ENCODE results near the gene VASH2.
"Not testable (repeated sequence)": the region's sequence is repeated elsewhere in the genome, so short reads cannot be mapped to it uniquely, and the experiment has no call there.

Gene VASH2

DNA sequence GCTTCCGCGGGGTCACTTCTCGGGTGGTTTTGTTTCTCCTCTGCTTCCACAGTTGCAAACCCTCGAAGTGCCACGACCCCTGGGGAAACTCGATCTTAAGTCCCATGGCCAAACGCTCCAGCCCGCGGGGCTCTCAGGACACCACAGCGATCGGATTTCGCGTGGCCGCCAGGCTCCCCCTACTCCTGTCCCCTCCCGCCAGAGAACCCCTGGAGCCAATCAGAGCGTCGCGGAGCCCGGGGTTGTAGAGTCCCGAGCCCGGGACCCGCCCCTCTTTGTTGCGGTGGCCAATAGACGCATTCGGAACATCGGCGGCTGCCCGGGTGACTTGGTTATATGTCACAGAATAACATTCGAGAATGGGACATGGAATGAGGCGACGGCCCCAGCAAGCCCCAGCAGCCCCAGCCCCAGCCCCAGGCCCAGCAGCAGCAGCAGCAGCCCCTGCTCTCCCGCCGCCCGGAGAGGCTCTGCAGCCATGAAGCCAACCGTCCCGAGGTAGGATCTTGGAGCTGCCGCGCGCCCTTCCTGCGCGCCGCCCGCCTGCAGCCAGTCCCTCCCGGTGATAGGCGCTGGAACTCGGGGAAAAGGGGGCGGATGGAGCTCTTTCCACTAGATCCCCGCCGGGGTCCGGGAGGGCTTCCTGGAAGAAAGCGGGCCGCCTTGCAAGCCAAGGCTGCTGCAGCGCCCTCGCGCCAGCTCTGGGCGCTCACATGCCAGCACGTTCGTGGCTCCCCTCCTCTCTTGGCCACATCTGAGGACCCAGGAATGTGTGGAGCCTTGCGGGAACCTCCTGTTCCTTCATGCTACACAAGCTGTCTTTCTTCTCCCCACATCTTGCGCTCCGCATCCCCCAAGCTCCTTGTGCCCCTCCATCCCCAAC, at the start of gene VASH2:
Gene VASH2 (plus strand): TSS at position 299 of the 883 bp plus-strand sequence. CDS start 1,002 bp downstream, outside the sequence.
- peak; percentile 64 for DNase-seq (ENCODE audit: low spot score)

DNA sequence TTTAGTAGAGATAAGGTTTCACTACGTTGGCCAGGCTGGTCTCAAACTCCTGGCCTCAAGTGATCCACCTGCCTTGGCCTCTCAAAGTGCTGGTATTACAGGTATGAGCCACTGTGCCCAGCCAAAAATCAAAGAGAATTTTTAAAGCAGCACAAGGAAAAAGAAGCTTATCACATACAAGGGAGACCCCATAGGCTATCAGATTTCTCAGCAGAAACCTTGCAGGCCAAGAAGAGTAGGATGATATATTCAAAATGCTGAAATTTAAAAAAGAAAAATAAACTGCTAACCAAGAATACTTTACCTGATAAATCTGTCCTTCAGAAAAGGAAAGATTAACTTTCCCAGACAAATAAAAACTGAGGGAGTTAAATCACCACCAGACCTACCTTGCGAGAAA, 49.1 kb upstream of the VASH2 start:
- DNase-seq (ENCODE audit: low spot score) = no peak

DNA sequence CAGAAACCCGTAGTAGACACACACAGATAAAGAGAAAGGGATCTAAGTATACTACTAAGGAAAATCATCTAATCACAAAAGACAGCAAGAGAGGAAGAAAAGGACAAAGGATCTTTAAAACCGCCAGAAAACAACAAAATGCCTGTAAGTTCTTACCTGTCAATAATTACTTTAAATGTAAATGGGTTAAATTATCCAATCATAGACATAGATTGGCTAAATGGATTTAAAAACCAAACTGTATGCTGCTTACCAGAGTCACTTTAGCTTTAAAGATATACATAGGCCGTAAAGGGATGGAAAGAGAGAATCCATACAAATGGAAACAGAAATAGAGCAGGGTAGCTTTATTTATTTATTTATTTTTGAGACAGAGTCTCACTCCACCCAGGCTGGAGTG, 48.3 kb upstream of the VASH2 start:
- no peak for DNase-seq (ENCODE audit: low spot score)

DNA sequence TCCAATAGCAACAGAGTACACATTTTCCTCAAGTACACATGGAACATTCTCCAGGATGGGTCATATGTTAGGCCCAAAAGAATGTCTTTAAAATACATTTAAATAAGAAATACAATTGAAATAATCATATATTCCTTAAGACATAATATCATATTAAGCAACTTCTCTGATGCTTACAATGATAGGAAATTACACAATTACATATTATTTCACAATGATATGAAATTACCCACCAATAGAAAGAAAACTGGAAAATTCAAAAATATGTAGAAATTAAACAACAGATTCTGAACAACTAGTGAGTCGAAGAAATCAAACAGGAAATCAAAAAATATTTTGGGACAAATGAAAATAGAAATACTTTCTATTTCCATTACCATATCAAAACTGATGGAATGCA, 46.7 kb upstream of the VASH2 start:
- DNase-seq (ENCODE audit: low spot score) = no peak

DNA sequence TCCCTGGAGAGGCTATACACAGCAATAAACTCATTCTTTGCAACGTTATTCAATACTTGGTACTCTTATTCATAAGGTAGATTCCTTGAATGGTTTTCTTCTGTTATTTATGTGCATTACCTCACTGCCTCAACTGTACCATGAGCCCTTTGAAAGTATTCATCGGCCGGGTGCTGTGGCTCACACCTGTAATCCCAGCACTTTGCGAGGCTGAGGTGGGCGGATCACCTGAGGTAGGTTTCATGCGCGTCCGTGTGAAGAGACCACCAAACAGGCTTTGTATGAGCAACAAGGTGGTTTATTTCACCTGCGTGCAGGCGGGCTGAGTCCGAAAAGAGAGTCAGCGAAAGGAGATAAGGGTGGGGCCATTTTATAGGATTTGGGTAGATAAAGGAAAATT, 42.3 kb upstream of the VASH2 start:
- not testable (repeated sequence) for DNase-seq (ENCODE audit: low spot score)

DNA sequence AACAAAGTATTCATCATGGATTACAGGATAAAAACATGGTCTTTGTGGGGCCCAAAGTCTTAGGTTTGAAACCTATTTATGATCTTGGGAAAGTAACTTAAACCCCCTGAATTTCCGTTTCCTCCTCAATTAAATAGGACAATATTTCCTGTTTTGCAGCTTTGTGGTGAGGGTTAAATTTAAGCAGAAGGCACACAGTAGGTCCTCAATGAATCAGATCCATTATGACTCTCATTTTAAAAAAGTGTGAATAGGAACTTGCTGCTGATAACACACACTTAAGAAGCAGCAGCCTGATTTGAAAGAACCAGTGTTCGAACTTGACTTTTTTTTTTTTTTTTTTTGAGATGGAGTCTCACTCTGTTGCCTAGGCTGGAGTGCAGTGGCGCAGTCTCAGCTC, 41.4 kb upstream of the VASH2 start:
- DNase-seq (ENCODE audit: low spot score) = no peak

DNA sequence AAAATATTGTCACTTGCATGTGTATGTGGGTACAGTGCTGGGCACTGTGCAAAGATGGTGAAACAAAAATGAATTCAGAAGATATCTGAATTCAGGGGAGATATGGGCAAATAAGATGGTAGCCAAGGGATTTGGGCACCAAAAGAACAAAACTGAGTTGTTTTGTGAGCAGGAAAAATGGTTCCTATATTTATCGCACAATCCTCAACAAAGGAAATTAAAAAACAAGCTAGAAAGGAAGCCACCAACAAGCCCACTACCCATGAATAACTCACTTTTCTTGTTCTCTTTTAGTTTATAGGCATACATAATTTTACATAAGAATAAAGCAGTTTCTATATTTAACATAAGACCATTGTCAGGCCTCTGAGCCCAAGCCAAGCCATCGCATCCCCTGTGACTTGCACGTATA, 40.7 kb upstream of the VASH2 start:
- no peak for DNase-seq (ENCODE audit: low spot score)

DNA sequence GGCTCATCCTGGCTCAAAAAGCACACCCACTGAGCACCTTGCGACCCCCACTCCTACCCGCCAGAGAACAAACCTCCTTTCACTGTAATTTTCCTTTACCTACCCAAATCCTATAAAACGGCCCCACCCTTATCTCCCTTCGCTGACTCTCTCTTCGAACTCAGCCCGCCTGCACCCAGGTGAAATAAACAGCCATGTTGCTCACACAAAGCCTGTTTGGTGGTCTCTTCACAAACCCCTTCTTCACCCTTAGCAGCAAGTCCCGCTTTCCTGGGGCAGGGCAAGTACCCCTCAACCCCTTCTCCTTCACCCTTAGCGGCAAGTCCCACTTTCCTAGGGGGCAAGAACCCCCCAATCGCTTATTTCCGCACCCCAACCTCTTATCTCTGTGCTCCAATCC, 40.1 kb upstream of the VASH2 start:
- not testable (repeated sequence) for DNase-seq (ENCODE audit: low spot score)

DNA sequence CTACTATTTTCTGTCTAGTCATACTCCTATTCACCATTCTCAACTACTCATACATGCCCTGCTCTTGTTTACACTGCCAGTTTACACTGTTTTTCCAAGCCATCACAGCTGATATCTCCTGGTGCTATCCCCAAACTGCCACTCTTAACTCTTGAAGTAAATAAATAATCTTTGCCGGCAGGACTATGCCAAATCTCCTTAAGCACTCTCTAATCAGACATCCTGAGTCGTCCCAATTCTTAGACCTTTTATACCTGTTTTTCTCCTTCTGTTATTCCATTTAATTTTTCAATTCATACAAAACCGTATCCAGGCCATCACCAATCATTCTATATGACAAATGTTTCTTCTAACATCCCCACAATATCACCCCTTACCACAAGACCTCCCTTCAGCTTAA, 36.7 kb upstream of the VASH2 start:
- DNase-seq (ENCODE audit: low spot score) = not testable (repeated sequence)

DNA sequence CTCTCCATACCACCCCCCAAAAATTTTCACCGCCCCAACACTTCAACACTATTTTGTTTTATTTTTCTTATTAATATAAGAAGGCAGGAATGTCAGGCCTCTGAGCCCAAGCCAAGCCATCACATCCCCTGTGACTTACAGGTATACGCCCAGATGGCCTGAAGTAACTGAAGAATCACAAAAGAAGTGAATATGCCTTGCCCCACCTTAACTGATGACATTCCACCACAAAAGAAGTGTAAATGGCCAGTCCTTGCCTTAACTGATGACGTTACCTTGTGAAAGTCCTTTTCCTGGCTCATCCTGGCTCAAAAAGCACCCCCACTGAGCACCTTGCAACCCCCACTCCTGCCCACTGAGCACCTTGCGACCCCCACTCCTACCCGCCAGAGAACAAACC, 36.2 kb upstream of the VASH2 start:
- not testable (repeated sequence) for DNase-seq (ENCODE audit: low spot score)

DNA sequence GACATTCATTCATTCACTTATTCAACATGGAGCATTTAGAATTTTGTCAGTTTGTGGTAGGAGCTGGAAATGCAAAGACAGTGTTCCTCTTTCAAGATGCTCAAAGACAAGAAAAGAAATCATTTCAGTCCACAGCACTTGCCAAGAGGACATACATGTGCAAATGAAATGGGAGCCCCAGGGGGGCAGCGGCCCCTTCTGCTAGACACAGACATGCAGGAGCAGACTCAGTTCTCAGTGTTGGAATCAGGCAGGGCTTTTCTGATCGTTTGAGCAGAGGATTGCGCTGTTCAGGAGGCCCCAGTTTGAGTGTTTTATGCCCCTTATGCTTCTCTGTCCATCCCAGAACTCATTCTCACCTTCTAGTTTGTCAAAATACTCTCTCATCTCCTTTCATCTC, 35.6 kb upstream of the VASH2 start:
- no peak for DNase-seq (ENCODE audit: low spot score)

DNA sequence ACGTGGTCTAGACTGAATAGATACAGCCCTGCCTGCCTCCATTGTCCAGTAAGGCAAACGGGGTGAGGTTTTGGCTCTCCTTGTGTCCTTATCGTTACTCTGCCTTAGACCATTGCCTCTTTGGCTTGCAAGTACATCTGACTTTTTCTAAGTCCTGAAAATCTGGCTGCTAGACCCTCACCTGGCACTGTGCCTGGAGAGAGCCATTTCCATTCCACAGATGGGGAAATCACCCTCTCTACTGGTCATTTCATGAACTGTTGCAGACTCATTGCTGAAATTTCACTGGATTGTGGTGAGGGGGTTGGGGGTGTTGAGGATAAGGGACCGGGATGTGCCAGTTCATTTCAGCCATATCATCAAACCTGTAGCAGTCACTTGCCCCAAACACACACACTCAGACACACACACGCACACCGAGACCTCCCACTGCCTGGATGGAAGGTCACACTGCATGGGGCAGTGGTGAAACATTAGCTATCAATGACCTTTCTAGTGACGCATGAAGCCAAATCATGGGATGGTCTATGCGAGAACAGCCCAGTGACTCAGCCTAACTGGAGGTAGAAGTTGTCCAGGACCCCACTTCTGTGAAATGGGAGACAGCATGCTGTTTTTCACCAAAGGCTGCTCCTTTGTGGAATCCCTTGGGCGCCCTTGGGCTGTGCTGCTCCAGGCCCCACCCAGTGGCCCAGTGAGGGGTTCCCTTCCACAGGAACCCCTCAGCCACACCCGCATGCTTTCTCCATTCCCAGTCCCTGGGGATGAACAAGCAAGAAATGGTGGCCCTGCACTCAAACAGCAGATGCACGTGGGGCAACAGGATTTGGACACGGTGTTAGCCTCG, 34.9 kb upstream of the VASH2 start:
- no peak for DNase-seq (ENCODE audit: low spot score)

DNA sequence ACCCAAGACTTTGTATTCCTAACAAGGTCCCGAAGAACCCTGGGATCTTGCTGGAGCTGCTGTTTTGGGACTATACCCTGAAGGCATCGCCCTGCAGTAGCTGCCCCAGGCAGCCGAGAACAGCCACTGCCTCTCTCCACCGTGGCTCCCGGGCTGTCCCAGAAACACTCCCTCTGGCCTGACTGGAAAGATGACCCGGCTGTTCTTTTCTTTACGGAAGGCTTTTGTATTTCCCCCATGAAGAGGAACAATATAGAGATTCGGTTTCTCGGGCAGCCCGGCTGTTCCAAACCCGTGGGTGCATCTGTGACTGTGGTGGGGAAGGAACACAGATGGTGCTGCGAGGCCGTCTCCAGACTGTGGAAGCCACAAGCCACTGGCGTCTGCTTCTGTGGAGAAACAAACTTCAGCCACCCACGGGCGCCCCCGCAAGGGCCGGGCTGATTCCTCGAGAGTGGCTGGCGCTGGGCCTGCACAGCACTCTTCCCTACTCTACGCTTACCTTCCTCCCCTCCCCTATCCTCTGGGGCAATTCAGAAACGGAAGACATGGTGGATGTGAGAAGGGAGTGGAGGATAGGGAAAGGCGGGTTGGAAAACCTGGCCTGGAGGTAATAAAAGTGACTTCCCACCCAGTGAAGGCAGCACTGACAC, 33.7 kb upstream of the VASH2 start:
- DNase-seq (ENCODE audit: low spot score) = no peak

DNA sequence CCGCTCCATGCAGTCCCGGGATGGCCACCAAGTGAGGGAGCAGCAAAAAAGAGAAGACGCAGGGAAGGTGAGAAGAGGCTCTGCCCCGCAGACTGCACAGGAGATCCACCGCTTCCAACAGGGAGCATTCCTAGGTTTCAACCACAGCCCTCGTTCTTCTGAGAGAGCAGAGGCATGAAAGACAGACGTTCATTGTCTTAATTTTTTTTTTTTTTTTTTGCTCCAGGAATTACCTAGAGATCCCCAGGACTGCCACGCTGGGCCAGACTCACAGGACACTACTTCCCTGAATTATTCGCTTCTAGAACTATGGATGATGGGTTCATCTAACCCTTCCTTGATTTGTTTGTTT, 33.2 kb upstream of the VASH2 start:
- no peak for DNase-seq (ENCODE audit: low spot score)

DNA sequence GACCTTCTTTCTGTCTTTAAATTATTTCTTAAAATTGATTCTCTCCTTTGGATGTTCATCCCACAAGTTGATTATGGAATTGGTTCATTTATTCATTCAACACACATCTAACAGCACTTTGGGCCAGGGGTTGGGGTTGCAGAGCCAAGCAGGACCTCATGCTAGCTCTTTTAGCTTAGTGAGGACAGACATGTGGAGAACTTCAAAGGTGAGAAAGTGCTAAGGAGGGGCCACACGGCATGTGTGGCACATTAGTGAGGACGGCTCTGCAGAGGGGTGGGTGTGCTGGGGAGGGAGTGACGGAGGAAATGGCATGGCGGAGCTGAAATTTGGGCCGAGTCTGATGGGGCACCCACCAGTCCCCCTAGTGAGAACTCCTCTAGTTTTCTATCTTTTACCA, 32.5 kb upstream of the VASH2 start:
- DNase-seq (ENCODE audit: low spot score) = no peak

DNA sequence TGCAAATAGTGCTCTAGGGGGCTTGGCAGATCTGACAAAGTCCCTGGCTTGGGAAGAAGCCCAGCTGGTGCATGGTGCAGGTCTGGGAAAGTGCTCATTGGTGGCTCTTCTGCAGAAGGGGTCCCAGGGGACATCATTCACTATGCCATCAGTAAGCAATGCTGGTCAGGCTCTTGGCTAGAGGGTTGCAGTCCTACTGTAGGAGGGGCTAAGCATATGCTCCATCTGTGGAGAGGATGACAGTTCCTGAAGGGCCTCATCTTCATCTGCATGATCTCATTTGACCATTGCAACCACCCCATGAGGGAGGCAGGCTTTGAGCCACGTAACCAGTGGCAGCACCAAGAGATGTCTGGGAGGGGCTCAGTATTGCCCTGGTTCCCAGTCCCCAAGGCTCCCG, 31.5 kb upstream of the VASH2 start:
- no peak for DNase-seq (ENCODE audit: low spot score)

DNA sequence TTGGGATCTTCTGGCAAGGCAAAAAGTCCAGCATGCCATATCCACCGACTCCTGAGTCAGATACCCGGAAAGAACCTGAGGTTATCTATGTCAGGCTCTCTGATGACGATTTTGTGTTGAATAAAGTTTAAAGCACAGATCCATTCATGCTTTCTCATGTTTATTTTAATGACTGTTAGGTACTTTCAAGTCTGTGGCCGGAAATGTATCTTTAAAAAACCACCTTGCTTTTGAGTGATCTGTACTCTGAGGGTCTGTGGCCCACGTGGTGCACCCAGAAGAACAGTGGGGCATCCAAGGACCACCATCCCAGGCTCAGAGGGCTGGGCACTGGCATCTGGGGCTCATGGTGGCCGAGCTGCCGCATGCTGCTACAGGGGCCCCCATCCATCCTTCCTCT, 30.1 kb upstream of the VASH2 start:
- DNase-seq (ENCODE audit: low spot score) = no peak

DNA sequence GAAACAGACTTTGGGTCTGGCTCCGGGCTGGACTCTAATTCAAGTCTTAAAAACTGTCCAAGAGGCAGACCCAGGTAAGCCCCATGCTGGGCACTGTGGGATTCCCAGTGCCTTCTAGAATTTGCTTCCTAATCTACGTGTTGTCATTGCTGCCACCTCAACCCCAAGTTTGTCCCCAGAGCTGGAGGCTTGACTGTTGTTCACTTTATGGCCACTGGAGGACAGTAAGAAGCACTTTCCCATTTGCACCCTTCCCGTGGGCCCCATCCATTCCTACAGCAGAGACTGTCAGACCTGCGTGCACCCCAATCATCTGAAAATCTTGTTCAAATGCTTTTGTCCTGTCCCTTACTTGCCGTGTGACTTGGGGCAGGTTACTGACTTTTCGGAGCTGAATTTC, 29.4 kb upstream of the VASH2 start:
- no peak for DNase-seq (ENCODE audit: low spot score)

DNA sequence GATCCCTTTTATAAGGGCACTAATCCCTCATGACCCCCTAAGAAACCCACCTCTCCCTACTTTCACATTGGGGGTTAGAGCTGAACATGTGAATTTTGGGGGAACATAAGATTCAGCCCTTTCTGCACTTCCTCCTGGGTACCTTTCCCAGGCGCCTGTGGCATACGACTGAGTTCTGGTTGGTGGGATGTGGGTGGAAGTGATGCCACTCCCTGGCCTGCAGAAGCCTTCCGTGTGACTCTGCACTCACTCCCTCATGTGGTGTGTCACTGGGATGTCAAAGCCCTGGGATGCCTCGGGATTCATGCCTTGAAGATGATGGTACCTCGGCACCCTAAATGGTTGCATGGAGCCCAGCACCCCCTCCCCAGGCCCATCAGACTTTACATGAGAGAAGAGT, 28.3 kb upstream of the VASH2 start:
- DNase-seq (ENCODE audit: low spot score) = no peak

DNA sequence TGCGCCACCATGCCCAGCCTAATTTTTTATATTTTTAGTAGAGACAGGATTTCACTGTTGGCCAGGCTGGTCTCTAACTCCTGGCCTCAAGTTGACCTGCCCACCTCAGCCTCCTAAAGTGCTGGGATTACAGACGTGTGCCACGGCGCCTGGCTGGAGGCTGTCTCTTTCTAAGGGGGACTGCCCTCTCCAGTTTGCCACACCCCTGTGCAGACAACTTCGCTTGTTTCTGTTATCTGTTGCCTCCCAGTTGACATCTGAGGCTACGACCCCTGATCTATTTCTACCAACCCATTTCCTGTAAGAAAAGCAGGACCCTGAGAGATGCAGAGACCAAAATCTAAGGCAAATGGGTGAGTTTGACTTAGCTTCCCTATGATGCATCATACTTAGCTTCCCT, 24.0 kb upstream of the VASH2 start:
- DNase-seq (ENCODE audit: low spot score) = no peak

DNA sequence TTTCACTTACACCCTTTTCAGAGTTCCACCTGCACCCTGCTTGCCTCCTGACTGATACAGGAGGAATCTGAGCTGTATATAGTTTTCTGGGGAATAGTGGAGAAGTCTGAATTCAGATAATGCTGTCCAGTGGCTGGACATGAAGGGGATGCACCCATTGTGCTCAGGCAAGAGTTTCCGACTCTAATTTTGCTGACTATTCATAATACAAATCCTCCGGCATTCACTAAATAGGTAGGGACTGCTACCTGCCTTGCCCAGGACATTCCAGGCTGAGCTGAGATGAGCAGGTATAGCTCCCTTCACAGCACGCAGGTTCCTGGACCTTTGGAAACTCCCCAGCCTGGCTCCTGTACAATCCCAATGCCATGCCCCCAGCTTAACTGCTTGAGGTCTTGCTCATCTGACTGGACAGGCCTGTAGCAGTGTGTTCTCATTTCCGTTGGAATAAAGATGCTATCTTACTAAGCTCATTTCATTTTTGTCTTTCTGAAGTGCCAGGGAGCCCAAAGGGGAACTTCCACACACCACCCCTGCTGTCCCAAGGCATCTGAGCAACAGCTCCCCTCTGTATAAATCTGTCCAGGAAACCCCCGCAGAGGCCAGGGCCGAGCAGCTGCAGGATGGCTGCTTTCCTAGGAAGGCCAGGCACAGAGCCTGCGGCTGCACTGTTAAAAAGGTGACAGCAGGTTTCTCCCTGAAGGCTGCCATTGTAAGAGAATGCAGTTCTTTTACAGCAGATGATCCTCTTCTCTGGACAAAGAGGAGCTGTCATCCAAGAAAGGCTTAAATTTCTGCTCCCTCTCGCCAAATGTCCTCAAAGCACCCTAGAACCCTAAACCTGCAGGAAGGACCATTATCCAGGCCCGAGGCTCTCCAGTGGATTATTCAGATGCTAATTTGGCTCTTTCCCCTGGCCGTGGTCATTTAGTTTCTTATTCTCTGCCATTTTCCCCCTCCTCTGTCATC, 21.7 kb upstream of the VASH2 start:
- DNase-seq (ENCODE audit: low spot score) = no peak
